ENCODE data around the gene CASZ1. TPM values are rescaled to one million over a fixed set of nuclear protein-coding genes. Genes with fewer than 3 reads are reported as not detected.

The CASZ1 gene
- total RNA-seq, 4 donors from 2014 or later = 106 to 229 (median 160) TPM

DNA sequence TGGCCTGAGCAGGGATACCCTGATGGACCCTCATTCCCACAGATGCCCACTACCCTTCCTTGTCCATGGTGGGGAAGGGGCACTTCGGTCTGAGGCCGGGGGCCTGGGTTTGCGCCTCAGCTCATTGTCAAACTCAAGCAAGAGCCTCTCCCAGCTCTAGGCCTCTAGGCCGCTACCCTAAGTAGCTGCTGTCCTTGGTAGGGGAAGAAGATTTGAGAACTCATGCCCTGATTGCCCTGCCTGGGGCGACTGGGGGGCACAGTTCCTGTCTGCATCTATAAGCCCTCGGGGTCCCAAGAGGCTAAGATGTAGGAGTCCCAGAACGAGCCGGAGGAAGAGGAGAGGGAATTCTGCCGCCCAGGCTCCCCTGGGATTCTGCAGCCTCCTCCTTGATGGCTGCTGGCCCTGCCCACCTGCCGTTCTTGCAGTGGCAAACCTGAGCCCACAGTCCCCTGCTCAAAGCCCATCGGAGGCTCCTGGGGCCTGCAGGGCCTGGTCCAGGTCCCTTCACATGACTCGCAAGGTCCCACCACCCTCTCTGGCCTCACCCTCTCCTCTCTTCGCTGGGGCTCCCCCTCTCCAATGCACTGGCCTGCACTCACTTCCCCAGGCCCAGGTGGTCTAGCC lies 20.4 kb upstream of the CASZ1 start:
- peaks cover 22% of the 10 kb centered on the region for H3K4me1 ChIP-seq
- no peak overlapping the region for H3K27ac ChIP-seq
- peaks cover 5% of the 10 kb centered on the region for H3K27me3 ChIP-seq
- no peak overlapping the region for H3K4me3 ChIP-seq
- H3K9me3 ChIP-seq = no peaks in the 10 kb centered on the region
- no peaks in the 10 kb centered on the region for H3K36me3 ChIP-seq
- 80% methylated on average over 10 of the region's 13 CpGs for WGBS
- DNase-seq (ENCODE audit: low spot score in 2 of 2) = no peak
- no peak for TF ChIP-seq POLR2A (IDR thresholded peaks at IDR 0.05)
- TF ChIP-seq EP300 (IDR thresholded peaks at IDR 0.05) = no peak
- TF ChIP-seq, protein P1, sequence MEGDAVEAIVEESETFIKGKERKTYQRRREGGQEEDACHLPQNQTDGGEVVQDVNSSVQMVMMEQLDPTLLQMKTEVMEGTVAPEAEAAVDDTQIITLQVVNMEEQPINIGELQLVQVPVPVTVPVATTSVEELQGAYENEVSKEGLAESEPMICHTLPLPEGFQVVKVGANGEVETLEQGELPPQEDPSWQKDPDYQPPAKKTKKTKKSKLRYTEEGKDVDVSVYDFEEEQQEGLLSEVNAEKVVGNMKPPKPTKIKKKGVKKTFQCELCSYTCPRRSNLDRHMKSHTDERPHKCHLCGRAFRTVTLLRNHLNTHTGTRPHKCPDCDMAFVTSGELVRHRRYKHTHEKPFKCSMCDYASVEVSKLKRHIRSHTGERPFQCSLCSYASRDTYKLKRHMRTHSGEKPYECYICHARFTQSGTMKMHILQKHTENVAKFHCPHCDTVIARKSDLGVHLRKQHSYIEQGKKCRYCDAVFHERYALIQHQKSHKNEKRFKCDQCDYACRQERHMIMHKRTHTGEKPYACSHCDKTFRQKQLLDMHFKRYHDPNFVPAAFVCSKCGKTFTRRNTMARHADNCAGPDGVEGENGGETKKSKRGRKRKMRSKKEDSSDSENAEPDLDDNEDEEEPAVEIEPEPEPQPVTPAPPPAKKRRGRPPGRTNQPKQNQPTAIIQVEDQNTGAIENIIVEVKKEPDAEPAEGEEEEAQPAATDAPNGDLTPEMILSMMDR (IDR thresholded peaks at IDR 0.05) = no peak
- no peak for TF ChIP-seq POLR2AphosphoS5 (IDR thresholded peaks at IDR 0.05)

DNA sequence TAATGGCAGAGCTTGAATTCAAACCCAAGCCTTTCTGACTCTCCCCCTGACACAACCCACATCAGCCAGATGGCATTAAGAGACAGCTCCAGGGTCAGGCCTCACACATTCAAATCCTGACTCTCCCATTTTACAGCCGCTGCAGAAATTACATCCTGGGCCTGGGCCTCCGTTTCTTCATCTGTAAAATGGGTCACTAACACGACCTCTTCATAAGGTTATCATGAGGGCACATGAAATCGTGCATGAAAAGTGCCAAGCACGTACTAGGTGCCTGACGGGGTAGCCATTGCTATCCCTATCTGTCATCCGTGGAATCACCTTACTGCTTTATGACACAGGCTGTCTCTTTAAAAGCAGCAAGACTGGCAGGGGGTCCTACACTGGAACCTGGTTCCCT lies 19.8 kb upstream of the CASZ1 start:
- H3K36me3 ChIP-seq = no peaks in the 10 kb centered on the region
- 85% methylated on average over 7 of the region's 7 CpGs for WGBS
- H3K4me3 ChIP-seq = no peak overlapping the region
- TF ChIP-seq, protein P1 (IDR thresholded peaks at IDR 0.05) = no peak
- TF ChIP-seq POLR2A (IDR thresholded peaks at IDR 0.05) (no peak), POLR2AphosphoS5 (IDR thresholded peaks at IDR 0.05) (no peak), EP300 (IDR thresholded peaks at IDR 0.05) (no peak)
- no peaks in the 10 kb centered on the region for H3K9me3 ChIP-seq
- H3K27ac ChIP-seq = no peak overlapping the region
- H3K27me3 ChIP-seq = peaks cover 5% of the 10 kb centered on the region
- peaks cover 22% of the 10 kb centered on the region for H3K4me1 ChIP-seq
- no peak for DNase-seq (ENCODE audit: low spot score in 2 of 2)

DNA sequence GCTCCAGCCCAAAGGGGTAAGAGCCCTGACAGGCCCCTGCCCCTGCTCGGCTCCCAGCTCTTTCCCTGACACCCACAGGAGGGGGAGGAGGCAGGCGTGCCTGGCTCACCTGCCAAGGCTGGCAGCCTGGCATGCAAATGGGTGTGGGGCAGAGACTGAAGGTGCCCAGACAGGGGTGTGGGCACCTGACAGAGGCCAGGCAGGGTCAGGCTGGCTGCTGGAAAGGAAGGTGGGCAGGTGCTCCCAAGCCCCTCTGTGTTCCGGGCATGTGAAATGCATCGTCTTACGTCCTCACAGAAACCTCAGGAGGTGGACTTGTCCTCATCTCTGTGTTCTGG lies 19.4 kb upstream of the CASZ1 start:
- no peak for DNase-seq (ENCODE audit: low spot score in 2 of 2)
- Histone ChIP-seq H3K36me3 (no peaks in the 10 kb centered on the region), H3K4me3 (no peak overlapping the region), H3K27me3 (peaks cover 5% of the 10 kb centered on the region), H3K27ac (no peak overlapping the region), H3K4me1 (peaks cover 22% of the 10 kb centered on the region), H3K9me3 (no peaks in the 10 kb centered on the region)
- WGBS = 20% methylated on average over 1 of the region's 5 CpGs
- TF ChIP-seq, protein P1 (IDR thresholded peaks at IDR 0.05) = no peak

DNA sequence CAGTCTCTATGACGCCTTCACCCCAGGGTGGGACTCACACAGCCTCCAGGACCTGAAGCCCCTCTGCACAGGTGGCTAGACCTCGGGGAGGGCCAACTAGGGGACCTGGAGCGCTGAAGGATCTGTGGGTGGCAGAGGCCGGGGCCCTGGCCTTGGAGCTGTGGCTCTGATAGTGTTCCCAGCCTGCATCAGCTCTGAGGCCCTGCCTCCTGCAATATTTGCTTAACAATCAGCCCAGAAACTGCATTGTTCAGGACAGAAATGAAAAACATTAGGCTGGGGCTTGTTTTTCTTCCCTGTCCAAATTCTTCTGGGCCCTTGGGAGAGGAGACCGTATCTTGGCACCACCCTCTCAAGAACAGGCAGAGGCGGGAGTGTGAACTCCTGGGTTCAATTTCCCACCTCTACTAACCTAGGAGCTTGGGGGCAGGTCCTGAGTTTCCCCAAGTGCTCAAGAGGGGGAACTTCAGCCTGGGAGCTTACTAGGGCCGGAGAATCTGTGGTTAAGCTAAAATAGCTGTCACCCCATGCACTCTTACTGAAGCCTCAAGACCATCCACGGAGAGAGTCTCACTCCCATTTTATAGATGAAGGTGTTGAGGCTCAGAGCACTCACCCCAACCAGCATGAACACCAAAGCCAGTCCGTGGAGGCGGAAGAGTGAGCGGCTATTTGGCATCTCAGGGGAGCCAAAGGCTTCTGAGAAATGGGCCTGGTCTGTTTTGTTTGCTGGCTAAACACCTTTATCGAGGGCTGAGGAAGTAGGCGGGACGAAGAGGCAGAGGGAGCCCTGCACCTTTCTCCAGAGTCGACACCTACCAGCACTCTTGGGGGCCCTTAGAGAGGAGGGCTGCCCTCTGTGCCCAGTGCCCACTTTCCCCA lies 18.8 kb upstream of the CASZ1 start:
- WGBS = 57% methylated on average over 15 of the region's 15 CpGs
- Histone ChIP-seq H3K27me3 (peaks cover 5% of the 10 kb centered on the region), H3K36me3 (no peaks in the 10 kb centered on the region), H3K4me3 (no peak overlapping the region), H3K27ac (no peak overlapping the region), H3K4me1 (peaks cover 21% of the 10 kb centered on the region), H3K9me3 (no peaks in the 10 kb centered on the region)
- TF ChIP-seq POLR2AphosphoS5 (IDR thresholded peaks at IDR 0.05) (no peak), EP300 (IDR thresholded peaks at IDR 0.05) (no peak), POLR2A (IDR thresholded peaks at IDR 0.05) (no peak)
- TF ChIP-seq, protein P1 (IDR thresholded peaks at IDR 0.05) = no peak
- no peak for DNase-seq (ENCODE audit: low spot score in 2 of 2)

DNA sequence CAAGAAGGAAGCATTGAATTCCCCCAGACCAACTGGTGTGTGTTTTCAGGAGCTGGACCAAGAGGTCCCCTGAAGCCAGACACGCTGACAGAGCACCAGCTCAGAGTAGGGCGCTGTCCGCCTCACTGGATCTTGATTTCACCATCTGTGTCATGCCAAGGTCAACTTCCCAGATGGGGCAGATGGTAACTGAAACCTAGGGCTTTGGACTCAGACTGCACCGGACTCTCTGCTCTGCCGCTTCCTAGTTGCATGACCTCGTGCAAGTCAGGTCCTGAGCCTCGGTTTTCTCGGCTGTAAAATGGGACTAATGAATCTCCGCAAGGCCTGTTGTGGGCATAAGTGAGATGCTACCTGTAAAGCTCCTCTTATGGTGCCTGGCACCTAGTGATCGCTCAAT lies 17.9 kb upstream of the CASZ1 start:
- WGBS = 99% methylated on average over 10 of the region's 10 CpGs
- no peak for DNase-seq (ENCODE audit: low spot score in 2 of 2)
- H3K36me3 ChIP-seq = no peaks in the 10 kb centered on the region
- no peak for TF ChIP-seq POLR2AphosphoS5 (IDR thresholded peaks at IDR 0.05)
- no peak for TF ChIP-seq EP300 (IDR thresholded peaks at IDR 0.05)
- no peak for TF ChIP-seq POLR2A (IDR thresholded peaks at IDR 0.05)
- TF ChIP-seq, protein P1 (IDR thresholded peaks at IDR 0.05) = no peak
- H3K4me1 ChIP-seq = peaks cover 13% of the 10 kb centered on the region
- peaks cover 2% of the 10 kb centered on the region for H3K27me3 ChIP-seq
- no peaks in the 10 kb centered on the region for H3K9me3 ChIP-seq
- no peak overlapping the region for H3K4me3 ChIP-seq
- no peak overlapping the region for H3K27ac ChIP-seq
